HepG2 (cell line): Measurements from ENCODE around the gene DHX16. TPM values are rescaled to one million over a fixed set of nuclear protein-coding genes. Genes with fewer than 3 reads are reported as not detected.

ENCODE experiments used
- AFF4 ChIP-seq: sonication (generic); formaldehyde crosslinking; IDR thresholded peaks from 2 replicates; pipeline ENCODE4 v1.4.0; 2020; ENCODE audit warnings: missing genetic modification reagents
- ARNTL ChIP-seq: sonication (generic); formaldehyde crosslinking; IDR thresholded peaks from 2 replicates; pipeline ENCODE4 v1.4.0; 2020; ENCODE audit warnings: mild to moderate bottlenecking, missing genetic modification reagents
- CBFB ChIP-seq: sonication (generic); formaldehyde crosslinking; IDR thresholded peaks from 2 replicates; pipeline ENCODE4 v1.4.0; 2020; ENCODE audit warnings: missing genetic modification reagents
- CSRNP2 ChIP-seq: sonication (generic); formaldehyde crosslinking; conservative IDR thresholded peaks from 2 replicates; pipeline ENCODE4 v1.8.0; 2022; ENCODE audit warnings: low read depth, missing genetic modification reagents
- IKZF5 ChIP-seq: IDR thresholded peaks from 2 replicates; pipeline ENCODE4 v1.6.1; 2018; ENCODE audit warnings: missing genetic modification reagents, mild to moderate bottlenecking, missing compliant biosample characterization
- KMT2A ChIP-seq: sonication (generic); formaldehyde crosslinking; IDR thresholded peaks from 2 replicates; pipeline ENCODE4 v1.4.0; 2020; ENCODE audit warnings: missing genetic modification reagents
- MAFK ChIP-seq, 2 experiments: IDR thresholded peaks in 1 of 2; conservative IDR thresholded peaks in 1 of 2; 2 replicates each; pipeline ENCODE4 v1.6.1; 2011; ENCODE audit warnings: improper control_type of control experiment in 2 of 2, low read length in 2 of 2
- MEIS1 ChIP-seq: sonication (generic); formaldehyde crosslinking; IDR thresholded peaks from 2 replicates; pipeline ENCODE4 v1.9.0; 2021; ENCODE audit warnings: mild to moderate bottlenecking, missing genetic modification reagents, moderate library complexity, borderline replicate concordance
- SMAD1 ChIP-seq: sonication (generic); formaldehyde crosslinking; IDR thresholded peaks from 2 replicates; pipeline ENCODE4 v1.4.0; 2020; ENCODE audit warnings: missing genetic modification reagents, low read depth, mild to moderate bottlenecking, borderline replicate concordance
- SRSF4 ChIP-seq: fragments of 200-400 bp; formaldehyde crosslinking; IDR thresholded peaks from one replicate; pipeline ENCODE4 v1.6.1; 2018; ENCODE audit warnings: mild to moderate bottlenecking, low read depth, low read length, moderate library complexity; ENCODE audit not compliant: poor library complexity, severe bottlenecking
- ZBTB43 ChIP-seq: sonication (generic); formaldehyde crosslinking; conservative IDR thresholded peaks from 2 replicates; pipeline ENCODE4 v1.4.0; 2020; ENCODE audit warnings: missing genetic modification reagents
- ZNF317 ChIP-seq: sonication (generic); formaldehyde crosslinking; IDR thresholded peaks from 2 replicates; pipeline ENCODE4 v1.5.0; 2020; ENCODE audit warnings: mild to moderate bottlenecking, missing genetic modification reagents
- ZNF562 ChIP-seq: sonication (generic); formaldehyde crosslinking; IDR thresholded peaks from 2 replicates; pipeline ENCODE4 v1.8.0; 2022; ENCODE audit warnings: missing genetic modification reagents, borderline replicate concordance
- ZNF607 ChIP-seq: sonication (generic); formaldehyde crosslinking; IDR thresholded peaks from 2 replicates; pipeline ENCODE4 v1.5.1; 2020; ENCODE audit warnings: missing genetic modification reagents, mild to moderate bottlenecking, borderline replicate concordance
- polyA plus RNA-seq, 8 experiments: library from polyadenylated mRNA; depleted of rRNA in 3 of 8; stranded (reverse) in 7 of 8; unstranded in 1 of 8; fragments of >200 nt; fragmentation: Illumina TruSeq in 4 of 8; extraction: Trizol in 4 of 8; gene quantifications; 2 replicates each; pipeline versions ENCODE4 v1.2.1 to v1.2.3, GENCODE V29; 2011 to 2016; ENCODE audit warnings: low read depth in 4 of 8, missing spikeins in 1 of 8, mixed read lengths in 1 of 8; ENCODE audit not compliant: insufficient read depth in 1 of 8
- total RNA-seq, 5 experiments: library from RNA; depleted of rRNA; stranded (reverse); fragments of >200 nt; fragmentation: Illumina TruSeq; extraction: Trizol; gene quantifications; 2 replicates each; pipeline ENCODE4 v1.2.3, GENCODE V29; 2016; ENCODE audit warnings: low read depth in 1 of 5
- TF ChIP-seq, protein P1 (sequence below): sonication (generic); formaldehyde crosslinking; IDR thresholded peaks from 2 replicates; pipeline ENCODE4 v1.4.0; 2020; ENCODE audit warnings: missing genetic modification reagents
- TF ChIP-seq, protein P2 (sequence below): sonication (generic); formaldehyde crosslinking; IDR thresholded peaks from 2 replicates; pipeline ENCODE4 v1.5.0; 2020; ENCODE audit warnings: missing genetic modification reagents

DHX16 gene
- total and polyA plus RNA-seq, 2 of the 13 experiments (the other 11 are each of a cell fraction or from before 2014, with no cell fraction given) = 57.0 to 58.5 TPM

DNA sequence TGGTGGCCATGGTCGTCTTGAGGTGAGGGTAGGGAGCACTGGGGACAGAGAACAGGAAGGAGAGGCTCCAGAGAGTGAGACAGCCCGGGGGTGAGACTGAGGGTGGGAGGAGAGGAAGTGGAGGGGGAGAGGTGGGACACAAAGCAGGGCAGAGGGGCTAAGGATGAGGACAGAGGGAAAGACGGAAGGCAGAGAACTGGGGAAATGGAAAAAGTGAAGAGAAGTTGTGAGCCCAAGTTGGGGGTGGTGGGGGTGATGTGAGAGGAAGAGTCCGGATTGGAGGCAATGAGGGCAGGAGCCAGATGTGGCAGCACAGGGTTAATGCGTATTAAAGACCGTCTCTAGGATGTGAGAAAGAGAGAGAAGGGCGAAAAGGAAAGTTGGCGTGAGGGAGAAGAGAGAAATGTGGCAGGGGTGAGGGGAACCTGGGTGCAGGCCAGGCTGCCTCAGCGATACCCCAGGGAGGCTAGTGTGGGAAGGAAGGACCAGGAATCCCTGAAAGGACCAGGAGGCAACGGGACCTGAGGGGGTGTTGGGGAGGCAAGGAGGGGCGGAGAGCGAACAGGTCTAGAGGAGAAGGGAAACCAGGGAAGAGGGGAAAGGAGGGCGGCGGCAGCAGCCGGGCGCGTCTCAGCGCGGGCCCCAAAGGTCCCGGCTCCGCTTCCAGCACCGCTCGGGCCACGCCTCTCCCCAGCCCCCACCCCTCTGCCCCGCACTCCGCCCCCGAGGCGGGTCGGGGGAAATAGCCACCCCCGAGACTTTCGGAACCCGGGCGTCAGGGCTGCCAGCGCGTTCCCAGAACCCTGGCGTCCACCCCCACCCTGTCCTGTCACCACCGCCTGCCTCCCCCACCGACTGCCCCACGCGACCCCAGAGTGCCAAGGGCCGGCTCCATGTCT lies 13.5 kb upstream of the DHX16 start, which contains the start of gene PPP1R18 (continued):
- TF ChIP-seq, protein P1, sequence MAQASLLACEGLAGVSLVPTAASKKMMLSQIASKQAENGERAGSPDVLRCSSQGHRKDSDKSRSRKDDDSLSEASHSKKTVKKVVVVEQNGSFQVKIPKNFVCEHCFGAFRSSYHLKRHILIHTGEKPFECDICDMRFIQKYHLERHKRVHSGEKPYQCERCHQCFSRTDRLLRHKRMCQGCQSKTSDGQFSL (CRISPR knock-in tag) = peak; percentile 49; the same call in 1 of the 2 replicates
- TF ChIP-seq MAFK (conservative IDR thresholded peaks at IDR 0.05 in 1 of 2, IDR thresholded peaks at IDR 0.05 in 1 of 2; ENCODE audit: low read length in 2 of 2) (no peak), CBFB (CRISPR knock-in tag) (no peak), AFF4 (CRISPR knock-in tag) (no peak), SMAD1 (CRISPR knock-in tag) (no peak), ZNF607 (CRISPR knock-in tag) (no peak), SRSF4 (no peak), ZBTB43 (no peak), MEIS1 (CRISPR knock-in tag) (no peak), CSRNP2 (no peak), ARNTL (CRISPR knock-in tag) (peak; percentile 25; the same call in 1 of the 2 replicates), ZNF317 (CRISPR knock-in tag) (no peak), IKZF5 (no peak), KMT2A (0 out of 2 replicates have a peak, but pooled peaks have one; percentile 10), ZNF562 (CRISPR knock-in tag) (no peak)
- TF ChIP-seq, protein P2, sequence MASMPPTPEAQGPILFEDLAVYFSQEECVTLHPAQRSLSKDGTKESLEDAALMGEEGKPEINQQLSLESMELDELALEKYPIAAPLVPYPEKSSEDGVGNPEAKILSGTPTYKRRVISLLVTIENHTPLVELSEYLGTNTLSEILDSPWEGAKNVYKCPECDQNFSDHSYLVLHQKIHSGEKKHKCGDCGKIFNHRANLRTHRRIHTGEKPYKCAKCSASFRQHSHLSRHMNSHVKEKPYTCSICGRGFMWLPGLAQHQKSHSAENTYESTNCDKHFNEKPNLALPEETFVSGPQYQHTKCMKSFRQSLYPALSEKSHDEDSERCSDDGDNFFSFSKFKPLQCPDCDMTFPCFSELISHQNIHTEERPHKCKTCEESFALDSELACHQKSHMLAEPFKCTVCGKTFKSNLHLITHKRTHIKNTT (CRISPR knock-in tag) = no peak
